GM21515 (cell line): ENCODE results near the gene COL5A2.

Source experiments
- ATAC-seq: cut with Tn5 transposase; IDR thresholded peaks from one replicate; pipeline ENCODE4 v1.9.1; 2021; ENCODE audit not compliant: unreplicated experiment

COL5A2 gene

GRCh38 chr2:189147989-189148388 is 31.6 kb downstream of the COL5A2 start:
- ATAC-seq = no peak

DNA sequence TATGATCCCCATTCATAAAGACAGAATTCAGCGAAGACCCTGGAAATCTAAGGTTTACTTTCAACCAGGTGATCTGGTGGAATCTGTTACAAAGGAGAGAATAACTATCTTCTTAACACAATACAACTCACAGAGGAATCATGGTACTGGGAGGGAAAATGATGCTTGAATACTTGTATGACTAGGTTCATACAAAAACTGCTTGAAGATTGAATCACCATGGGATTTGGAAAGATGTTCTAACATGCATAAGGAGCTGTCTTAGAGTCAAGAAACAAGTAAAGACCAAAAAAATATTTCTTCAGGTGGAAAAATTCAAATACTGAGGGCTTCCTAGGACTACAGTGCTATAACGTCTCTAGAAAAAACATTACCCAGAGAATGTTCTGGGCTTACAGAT is 32.2 kb downstream of the COL5A2 start:
- ATAC-seq = no peak

DNA sequence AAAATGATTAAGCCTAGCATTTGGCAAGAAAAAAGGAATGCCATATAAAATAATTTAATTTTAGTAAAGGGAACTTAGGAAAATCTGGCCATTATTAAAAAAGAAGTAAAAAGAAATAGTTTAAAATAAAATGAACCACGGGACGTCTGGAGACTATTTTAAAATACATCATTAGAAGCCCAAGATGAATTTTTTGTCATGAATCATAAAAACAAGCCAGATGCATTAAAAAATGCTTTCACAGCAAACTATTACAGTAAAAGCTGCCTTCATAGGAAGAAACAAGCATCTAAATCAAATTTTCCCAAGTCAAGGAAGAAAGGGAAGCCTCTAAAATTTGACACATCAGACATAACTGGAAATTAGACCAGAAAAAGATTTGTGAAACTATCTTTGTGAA is 33.0 kb downstream of the COL5A2 start:
- no peak for ATAC-seq

GRCh38 chr2:189144700-189145211 is 34.8 kb downstream of the COL5A2 start:
- no peak for ATAC-seq

DNA sequence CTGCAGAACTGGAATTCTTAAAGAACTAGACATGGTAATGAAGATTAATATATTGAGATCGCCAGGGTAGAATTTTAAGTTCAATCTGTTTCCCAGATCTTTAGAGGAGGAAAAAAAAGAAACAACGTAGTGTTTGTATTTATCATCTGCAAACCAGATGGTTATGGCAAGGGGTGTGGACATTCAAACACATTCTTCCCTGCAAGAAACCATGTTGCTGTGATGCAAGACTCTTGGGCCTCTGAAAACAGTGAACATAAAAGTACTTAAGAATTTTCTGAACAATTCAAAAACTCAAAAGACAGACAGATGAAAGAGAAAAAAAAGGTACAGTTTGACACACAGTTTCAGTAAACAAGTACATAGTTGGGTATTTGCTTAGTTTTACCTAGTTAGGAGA is 35.6 kb downstream of the COL5A2 start:
- no peak for ATAC-seq

DNA sequence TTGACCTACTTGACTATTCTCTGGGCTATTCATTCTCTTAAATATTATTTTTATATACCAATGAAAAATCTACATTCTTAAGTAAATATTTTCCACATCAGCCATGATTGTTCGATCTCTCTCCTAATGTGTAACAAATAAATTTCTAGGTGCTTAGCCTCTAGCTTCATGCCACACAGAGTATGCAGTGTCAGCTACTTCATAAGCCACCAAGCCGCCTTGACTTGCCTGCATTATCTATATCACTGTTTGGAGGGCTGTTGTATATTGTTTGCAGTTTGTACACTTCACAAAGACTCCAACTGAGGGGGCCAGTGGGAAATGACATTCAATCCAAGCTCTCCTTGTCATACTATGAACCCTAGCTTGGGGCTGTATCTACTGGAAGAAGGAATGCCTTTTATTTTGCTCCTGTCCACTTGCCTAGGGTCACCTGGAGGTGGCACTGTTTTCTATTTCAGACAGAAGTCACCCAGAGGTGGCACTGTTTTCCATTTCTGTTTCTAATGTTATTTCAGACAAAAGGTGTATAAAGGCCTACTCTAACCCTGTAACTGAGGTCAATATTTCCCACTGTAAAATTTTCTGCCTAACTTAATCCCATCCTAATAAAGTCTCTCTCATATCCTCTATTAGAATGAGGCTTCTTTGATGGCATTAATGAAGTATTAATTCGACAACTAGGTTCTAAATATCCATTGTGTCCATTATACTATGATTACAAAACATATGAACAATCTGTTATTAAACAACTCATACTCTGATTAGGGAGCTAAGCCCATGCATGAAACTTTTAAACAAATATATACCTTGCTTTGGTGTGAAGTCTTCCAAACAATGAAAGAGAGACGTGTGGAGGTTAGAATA is 36.4 kb downstream of the COL5A2 start:
- ATAC-seq = peak; percentile 98

GRCh38 chr2:189138800-189139199 is 40.8 kb downstream of the COL5A2 start:
- ATAC-seq = no peak

- ATAC-seq = no peak
Measured at GRCh38 chr2:189137519-189137918, 42.0 kb downstream of the COL5A2 start.

GRCh38 chr2:189134485-189134884 is 45.1 kb downstream of the COL5A2 start:
- no peak for ATAC-seq

GRCh38 chr2:189131991-189132390 is 47.6 kb downstream of the COL5A2 start:
- no peak for ATAC-seq

DNA sequence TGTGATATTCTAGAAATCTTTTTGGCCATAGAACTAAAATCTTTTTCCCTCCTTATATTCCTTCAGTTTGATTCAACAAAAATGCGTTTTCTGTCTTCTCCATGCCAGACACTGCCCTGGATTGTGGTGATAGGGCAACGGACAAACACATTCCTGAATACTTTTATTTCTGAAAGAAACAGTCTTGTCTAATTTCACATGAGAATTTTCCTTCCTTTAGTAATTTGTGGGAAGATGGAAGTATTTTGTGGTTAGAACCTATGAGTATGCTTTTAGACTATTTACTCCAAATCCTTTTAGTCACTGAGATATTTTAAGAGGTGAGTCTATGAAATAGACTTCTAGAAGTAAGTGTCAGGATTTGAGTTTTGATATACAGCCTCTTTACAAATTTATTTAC is 49.6 kb downstream of the COL5A2 start:
- no peak for ATAC-seq

DNA sequence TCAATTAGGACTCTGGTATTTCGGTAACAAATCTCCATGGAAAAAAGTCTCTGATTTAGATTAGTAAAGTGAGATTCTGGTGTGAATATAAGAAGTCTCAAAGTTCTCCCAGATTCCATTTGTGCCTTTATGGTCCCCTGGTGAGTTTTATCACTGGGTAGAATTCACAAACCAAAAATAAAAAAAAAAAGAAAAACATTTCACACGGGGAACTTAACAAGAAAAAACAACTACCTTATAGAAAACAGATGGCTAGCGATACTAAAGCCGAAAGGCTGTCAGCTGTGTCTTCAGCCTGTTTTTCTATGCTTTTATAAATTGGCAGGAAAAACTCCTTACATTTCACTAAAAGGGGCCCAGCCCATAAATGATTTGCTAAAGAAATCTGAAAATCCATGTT is 50.6 kb downstream of the COL5A2 start:
- no peak for ATAC-seq

- ATAC-seq = no peak
Measured at GRCh38 chr2:189127756-189128155, 51.8 kb downstream of the COL5A2 start.

DNA sequence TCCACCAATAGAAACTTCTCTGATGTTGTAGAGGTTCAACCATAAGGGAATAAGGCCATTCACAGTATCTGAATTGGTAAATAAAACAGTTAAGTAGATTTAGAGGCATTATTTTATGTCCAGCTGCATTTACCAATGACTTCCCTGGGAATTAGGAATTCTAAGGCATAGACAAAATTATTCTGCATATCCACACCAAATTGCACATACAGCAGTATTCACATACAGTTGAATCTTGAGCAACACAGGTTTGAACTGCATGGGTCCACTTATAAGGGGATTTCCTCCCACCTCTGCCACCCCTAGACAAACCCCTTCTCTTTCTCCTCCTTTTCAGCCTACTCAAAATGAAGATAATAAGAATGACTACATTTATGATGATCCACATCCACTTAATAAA is 54.4 kb downstream of the COL5A2 start:
- ATAC-seq = no peak

DNA sequence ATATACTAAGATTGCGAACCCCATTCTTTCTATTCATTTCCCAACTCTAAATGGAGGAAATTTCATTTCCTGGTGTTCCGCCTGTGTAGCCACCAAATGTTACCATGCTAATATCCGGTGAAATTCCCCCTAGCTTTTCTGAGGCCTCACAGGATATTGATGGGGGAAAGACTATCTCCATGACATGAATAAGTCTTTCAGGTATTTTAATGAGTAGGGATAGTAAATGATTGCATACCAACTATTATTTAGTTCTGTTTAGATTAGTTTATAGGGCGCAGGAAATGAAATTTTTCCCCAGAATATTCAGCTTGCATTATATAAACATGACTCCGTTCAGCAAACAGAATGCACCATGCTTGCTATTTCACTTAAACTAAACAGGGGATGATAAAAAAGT is 55.4 kb downstream of the COL5A2 start:
- ATAC-seq = no peak

DNA sequence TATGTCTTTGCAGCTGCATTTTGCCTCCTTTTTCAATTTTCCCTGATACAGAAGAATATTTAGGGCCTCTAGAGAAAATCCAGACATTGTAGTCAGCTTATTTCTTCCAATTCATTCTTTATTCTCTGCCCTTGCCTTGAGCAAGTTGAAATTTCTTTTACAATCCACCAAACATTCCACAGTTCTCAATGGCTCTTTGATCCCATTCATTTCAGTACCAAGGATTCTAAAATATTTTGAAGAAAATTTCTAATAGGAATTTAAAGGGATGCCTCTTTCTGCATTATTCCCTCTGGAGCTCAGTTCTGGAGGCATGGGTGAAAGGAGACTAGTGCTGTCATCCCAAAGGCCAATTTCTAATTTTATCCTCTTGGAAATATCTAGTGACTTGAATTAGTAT is 61.2 kb downstream of the COL5A2 start:
- ATAC-seq = no peak

DNA sequence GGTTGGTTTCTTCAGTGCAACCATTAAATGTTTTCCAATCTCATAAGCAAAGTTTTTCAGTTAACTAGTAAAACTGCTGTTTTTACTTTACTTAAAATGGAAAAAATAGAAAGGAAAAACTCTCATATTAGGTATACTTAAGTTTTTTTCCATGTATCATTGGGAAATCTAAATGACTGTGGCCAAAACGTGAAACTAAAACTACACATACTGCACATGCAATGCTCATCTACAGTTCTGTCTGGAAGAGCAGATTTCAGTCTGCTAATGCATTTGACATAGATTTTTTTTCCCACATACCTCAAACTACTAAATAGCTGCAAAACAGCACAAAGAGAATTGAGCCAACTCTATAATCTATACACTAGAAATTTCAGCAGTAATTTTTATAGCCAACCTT is 62.6 kb downstream of the COL5A2 start:
- ATAC-seq = no peak

DNA sequence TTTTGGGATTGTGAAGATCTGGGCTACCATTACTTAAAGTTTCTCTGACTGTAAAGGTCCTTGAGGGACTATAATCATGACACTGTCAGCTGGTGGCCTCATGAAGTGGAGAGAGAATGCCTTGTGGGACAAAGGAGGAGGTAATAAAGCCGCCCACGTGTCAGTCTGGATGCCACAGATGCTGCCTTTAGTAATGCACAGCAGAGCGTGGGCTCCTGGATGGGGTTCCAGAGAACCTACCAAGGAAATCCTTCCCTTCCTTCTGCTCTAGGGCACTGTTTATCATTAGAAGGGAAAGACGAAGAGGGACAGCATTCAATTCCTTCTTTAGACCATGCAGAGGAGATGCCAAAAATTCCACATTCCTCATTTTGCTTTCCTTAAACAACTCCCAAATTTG is 63.5 kb downstream of the COL5A2 start:
- no peak for ATAC-seq

- no peak for ATAC-seq
Measured at GRCh38 chr2:189115126-189115525, 64.4 kb downstream of the COL5A2 start.

DNA sequence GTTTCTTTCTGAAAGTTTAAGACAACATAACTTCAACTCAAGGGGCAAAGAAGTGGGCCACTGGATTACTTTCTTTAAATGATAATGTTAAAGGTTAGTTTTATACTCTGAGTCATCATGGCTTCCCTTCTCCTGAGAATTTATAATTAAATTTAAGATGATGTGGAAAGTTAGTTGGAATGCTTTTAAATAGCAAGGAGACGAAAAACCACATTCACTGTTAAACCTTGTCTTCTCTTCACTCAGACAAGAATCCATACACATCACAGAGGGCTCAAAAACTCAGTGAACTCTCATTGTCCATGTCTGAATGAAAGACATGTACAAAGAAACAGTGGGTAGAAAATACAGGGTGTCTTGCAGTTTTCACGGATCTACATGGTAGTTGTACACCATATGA is 65.6 kb downstream of the COL5A2 start:
- no peak for ATAC-seq

DNA sequence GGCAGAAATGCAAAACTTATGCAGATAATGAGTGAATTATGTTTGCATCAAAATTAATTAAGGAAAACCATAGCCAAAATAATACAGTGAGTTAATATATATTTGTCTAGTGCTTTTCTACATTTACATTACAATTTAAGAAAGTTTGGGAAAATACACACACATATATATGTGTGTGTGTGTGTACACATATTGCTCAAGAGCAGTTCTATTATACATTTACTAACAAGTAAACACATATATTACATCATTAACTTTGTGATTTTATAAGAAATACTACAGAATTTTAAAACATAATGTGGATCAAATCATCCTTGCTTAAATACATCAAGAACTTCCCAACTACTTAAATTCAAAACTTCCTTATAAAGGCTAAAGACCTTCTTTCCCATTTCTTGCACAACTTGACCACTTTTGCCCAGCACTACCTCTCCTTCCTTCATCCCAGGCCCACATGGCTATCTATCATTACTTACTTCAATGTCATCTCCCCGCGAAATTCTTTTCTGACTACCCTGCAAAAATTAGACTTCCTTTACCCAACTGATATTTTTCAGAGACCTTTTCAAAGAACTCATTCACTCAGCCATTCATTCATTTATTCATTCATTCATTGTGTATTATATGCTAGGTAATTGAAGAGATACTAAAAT is 68.4 kb downstream of the COL5A2 start:
- ATAC-seq = no peak

DNA sequence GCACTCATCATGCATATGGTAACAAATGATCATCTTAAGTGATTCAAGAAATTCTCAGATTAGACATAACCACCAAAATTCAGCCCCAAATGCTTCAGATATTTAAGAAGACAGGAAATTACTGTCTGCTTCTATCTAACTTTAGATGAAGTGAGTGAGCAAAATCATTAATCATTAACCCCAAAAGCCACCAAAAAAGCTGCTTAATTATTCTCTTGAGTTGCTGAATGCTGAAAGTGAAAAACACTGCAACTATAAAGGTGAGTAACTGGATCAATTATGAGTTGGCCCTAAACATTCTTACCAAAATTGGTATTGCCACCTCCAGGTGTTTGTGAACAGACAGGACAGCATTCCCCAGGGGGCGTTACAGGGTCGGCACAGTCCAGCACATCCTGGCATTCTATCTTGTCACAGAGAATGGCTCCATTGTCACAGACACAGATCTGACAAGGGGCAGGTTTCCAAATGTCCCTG is 69.6 kb downstream of the COL5A2 start:
- ATAC-seq = peak; percentile 84
